ENCODE results near the gene GMPR2.
A peak's percentile ranks its signal among the peaks of the same experiment; 100 is the strongest.
"Not testable (repeated sequence)": the region's sequence is repeated elsewhere in the genome, so short reads cannot be mapped to it uniquely, and the experiment has no call there.

The GMPR2 gene

DNA sequence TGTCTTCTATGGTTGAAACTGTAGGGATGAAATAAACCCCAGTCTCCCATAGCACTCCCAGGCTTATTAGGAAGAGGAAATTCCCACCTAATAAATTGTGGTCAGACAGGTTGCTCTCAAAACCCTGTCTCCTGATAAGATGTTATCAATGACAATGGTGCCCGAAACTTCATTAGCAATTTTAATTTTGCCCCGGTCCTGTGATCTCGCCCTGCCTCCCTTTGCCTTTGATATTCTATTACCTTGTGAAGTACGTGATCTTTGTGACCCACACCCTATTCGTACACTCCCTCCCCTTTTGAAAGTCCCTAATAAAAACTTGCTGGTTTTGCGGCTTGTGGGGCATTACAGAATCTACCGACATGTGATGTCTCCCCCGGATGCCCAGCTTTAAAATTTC lies 30.2 kb upstream of the GMPR2 start:
- DNase-seq (ENCODE audit: low spot score), result not testable (repeated sequence)

DNA sequence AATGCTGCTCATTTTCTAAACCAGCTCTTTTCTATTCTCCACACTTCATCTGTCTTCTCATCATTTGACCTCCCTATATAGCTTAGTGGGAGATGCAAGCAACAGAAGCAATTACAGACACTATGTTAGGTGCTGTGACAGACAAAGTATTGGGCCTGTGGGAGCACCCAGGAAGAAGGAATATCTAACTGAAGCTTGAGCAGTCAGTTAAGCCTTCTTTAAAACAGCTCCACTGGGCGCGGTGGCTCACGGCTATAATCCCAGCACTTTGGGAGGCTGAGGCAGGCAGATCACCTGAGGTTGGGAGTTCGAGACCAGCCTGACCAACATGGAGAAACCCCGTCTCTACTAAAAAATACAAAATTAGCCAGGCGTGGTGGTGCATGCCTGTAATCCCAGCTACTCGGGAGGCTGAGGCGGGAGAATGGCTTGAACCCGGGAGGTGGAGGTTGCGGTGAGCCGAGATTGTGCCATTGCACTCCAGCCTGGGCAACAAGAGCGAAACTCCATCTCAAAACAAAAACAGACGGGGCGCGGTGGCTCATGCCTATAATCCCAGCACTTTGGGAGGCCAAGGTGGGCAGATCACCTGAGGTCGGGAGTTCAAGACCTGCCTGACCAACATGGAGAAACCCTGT lies 29.4 kb upstream of the GMPR2 start:
- DNase-seq (ENCODE audit: low spot score), result not testable (repeated sequence)

DNA sequence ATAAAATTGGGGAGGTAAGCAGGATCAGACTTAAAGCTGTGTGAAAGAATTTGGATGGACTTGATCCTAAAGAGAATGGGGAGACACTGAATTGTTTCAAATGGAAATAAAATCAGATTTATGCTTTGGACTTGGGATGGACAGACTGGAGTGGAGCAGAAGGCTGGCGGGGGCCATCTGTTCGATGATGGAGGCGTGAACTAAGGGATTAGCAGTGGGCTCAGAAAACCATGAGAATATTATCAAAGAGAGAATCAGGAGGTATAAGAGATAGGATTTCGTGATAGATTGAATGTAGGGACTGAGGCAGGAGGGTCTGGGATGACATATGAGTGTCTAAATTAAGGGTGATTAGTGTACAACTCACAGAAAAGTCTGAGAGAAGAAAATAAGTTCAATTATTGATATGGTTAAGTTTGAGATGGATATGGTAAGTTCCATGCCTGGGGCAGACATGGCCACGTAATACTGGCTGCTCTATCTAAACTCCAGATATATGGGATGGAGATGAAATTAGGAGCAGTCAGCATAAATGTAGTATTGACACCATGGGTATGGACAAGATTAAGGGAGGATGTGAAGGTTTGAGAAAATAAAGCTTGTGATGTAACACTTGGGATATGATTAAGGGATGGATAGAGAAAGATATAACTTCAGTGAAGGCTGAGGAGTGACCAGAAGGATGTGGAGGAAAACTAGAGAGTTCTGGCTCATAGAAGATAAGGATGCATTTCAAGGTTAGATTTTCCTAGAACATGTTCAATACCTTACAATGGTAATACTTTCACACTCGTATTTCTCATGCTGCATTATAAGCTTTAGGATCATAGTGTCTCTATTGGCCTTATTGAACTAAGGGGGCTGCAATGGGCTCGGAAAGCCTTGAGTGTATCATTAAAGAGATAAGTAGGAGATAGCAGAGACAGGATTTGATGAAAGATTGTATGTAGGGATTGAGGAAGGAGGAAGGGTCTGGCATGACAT lies 28.3 kb upstream of the GMPR2 start:
- no peak for DNase-seq (ENCODE audit: low spot score)

DNA sequence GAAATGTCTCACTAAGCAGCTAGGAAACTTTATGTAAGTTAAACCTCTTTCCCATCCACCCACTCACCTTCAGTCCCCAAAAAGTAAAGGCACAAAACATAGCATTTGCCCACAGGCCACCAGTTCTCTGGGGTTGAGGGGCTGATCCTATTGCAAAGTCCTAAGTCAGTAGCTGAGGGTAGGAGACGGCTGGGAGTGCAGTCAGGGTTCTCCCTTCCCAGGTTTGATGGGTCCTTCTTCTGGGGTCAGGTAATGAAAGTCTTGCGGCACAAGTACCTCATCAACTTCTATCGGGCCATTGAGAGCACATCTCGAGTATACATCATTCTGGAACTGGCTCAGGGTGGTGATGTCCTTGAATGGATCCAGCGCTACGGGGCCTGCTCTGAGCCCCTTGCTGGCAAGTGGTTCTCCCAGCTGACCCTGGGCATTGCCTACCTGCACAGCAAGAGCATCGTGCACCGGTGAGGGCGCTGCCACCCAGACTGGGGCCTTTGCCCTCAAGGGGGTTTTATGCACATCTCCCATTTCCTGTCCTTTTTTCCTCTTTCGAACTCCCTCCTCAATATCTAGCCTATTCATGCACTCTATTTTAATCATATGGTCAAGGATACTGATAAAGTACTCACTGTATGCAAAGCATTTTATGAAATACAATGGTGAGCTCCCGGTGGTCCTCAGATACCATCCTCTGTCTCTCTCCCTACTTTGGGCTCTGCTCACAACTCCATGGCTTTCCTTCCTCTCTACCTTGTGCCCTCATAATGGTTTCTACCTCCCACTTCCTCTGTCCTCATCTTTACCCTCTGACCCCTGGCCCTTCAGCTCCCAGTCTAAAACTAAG lies 26.2 kb upstream of the GMPR2 start:
- DNase-seq (ENCODE audit: low spot score), result no peak

DNA sequence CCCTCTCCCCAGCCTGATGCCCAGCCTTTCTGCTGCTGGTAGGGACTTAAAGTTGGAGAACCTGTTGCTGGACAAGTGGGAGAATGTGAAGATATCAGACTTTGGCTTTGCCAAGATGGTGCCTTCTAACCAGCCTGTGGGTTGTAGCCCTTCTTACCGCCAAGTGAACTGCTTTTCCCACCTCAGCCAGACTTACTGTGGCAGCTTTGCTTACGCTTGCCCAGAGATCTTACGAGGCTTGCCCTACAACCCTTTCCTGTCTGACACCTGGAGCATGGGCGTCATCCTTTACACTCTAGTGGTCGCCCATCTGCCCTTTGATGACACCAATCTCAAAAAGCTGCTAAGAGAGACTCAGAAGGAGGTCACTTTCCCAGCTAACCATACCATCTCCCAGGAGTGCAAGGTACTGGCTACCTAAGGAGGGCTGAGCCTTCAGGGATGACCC lies 25.6 kb upstream of the GMPR2 start:
- no peak for DNase-seq (ENCODE audit: low spot score)

DNA sequence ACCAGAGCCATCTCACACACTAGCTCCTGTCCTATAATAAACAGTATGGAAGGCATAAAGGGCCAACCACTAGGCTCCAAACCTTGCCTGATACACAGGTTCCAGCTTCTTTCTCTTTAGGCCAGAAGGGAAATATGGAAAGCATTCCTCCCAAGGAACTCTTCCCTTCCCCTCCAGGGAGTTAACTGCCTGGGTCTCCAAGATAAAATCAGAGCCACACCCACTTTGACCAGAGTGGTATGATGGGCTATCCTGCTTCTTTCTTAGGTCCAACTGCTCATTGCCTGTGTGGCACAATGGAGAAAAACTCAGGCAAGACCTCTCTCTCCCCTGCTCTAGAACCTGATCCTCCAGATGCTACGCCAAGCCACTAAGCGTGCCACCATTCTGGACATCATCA lies 25.1 kb upstream of the GMPR2 start:
- DNase-seq (ENCODE audit: low spot score), result no peak

DNA sequence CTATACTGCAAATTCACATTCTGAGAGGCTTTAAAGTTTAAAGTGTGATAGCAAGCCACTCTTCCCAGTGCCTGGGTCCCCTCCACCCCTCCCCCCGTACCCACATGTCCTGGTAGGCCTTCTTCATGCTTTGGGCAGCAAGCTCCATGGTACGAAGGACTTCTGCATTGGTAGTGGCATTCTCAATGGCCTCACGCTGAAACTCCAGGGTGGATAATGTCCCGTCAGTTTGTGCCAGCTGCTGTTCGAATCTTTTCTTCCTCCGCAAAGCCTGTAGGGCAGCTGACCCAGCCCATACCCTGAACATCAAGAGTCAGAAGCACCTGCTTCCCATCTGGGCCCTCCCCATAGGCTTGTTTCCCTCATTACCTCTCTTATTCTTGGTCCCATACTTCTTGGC lies 21.4 kb upstream of the GMPR2 start:
- DNase-seq (ENCODE audit: low spot score), result no peak

DNA sequence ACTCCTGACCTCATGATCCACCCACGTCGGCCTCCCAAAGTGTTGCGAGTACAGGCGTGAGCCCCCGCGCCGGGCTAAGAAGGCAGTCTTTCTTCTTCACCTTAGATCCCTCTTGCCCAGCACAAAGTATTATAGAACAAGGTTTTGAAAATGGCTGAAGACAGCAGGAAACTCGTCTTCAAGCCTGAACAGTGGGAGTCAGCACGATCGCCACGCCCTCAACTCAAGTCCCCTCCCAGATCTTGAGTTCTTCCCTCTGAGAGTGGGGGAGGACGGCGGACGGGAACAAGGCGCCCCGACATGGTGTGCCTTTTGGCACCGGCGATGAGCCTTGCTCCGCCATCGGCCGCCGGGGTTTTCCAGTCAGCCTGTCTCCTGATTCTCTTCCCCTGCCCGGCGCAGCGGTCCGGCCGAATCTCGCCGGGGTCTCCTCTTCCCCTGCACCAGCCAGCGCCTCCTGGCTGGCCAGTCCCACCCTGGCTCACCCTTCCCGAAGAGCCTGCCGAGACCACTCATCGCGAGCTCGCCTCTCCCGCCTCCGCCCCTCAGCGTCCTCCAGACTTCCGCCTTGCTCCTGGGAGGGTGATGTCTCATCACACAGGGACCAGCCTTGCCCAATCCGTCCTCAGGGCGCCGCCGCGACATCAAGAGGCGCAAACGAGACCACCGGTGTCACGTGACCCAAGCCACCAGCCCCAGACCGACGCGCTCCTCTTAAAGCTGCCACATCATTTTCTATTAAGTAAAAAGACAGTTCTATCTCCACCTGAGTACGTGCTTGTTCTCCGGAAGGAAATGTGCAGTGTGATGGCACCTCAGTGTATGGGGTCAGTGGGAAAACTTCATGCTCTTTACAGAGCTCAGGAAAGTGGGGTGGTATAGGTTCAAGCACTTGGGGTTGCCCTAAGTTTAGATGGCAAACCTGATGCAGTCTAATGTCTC lies 19.5 kb upstream of the GMPR2 start, which contains the start of gene CHMP4A:
CHMP4A (minus strand) TSS at position 565 of the 942 bp plus-strand sequence; CDS start at position 516, 49 bp downstream.
- peak; percentile 97 for DNase-seq (ENCODE audit: low spot score)

DNA sequence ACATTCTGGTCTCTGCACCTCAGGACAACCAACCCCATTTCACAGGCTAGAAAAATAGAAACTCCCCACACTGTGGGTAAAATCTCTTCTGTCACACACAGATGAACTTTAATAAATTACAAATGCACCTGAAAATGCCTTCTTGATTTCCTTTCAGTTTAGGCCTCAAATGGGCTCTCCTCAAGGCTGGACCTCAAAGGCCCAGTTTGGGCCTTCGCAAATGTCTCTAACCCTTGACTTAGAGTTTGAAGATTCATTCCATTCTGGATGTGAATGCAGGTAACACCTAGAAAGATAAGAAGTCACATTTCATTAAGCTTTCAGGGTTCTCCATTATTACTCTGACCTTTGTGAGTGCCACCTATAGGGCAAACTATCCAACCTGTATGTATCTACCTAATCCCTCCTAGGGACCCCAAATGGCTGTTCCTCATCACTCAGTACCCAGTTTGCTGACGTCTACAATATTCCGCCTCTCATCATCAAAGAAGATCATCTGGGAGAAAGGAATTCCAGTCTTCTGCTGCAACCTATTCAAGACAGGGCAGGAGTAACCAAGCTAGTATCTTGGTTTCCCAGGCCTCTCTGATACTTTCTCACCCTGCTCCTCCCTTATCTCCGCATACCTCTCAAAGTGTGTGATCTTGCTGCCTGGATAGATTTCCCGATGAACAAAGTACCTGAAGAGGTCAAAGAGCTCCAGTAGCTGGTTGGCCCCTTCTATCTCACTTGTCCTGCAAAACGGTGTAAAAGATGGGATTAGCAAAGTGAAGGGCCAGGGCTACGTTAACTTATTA lies 18.7 kb upstream of the GMPR2 start:
- no peak for DNase-seq (ENCODE audit: low spot score)

DNA sequence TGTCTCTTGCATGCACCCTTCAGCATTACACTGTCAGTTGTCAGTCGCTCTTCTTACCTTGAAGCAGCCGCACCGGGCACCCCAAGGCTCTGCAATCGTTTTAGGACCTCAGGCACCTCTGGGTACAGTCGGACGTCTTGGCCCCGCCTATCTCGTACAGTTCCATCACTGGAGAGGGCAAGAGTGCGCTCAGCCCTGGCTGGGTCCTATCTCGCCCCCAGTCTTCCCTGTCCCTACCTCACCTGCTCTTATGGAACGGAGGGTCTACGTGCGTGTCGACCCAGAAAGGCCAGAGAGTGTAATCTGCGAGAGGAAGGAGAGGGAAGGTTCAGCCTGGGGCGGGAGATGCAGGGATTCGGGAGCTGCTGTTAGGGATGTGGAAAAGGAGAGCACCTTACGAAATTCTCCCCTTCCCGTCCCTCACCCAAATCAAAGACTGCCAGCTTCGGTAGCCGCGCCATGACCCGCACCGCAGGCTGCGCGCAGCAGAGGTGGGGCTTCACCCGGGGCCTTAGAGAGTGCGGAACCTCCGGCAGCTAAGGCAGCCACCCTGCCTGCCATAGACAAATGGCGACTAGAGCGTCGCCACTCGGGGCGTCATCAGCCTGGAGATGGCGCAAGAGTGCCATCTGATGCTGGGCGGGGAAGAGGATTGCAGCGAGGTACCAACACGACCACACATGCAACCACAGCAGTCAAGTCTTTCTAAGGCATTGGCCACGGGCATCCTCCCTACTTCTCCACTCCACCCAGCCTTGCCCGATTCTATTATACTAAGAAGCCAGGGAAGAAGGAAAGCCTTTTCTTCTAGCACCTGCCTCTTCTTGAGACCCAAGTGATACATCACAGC lies 17.0 kb upstream of the GMPR2 start, which contains the start of gene MDP1:
MDP1 (minus strand) TSS at position 572 of the 850 bp plus-strand sequence; CDS start at position 461, 111 bp downstream.
- DNase-seq (ENCODE audit: low spot score), result peak; percentile 86

DNA sequence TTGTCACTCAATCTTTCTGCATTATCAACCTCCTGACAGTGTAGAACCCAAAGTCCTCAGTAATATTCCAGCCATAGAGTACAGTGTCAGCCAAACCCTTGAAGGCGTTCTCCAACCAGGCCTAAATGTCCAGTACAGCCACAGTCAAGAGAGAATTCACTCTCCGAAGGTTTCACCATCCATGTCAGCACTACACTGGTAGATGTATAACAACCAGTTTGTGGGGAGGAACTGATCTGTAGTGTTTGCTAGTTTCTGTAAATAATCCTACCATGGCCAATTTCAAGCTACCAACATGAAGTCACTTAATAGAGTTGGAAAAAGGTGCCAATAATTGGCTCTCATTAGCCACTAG lies 16.4 kb upstream of the GMPR2 start:
- DNase-seq (ENCODE audit: low spot score), result no peak

DNA sequence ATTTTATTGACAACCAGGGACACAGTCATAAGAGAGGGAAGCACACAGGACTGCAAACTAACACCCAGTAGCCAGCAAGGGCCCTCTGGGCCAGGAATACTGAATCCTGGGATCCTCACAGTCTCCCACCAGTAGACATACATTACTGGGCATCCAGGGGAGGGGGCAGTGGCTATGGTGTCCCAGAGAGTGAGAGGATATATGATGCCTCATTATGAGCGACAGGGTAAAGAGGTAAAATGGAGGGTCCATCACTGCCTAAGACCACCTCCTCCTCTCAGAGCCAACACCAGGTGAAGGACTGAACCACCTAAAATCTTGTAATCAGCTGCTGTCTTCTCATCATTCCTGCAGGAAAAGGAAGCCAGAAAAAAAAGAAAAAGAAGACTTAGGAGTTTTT lies 15.9 kb upstream of the GMPR2 start:
- DNase-seq (ENCODE audit: low spot score), result not testable (repeated sequence)

DNA sequence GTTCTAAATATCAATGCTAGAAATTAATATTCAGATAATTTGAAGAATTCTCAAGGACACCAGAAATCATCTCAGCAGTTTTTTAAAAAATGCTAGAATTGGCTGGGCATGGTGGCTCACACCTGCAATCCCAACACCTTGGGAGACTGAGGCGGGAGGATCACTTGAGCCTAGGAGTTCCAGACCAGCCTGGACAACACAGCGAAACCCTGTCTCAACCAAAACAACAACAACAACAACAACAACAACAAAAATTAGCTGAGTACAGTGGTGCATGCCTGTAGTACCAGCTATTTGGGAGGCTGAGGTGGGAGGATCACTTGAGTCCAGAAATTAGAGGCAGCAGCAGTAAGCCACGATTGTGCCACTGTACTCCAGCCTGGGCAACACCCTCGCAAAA lies 13.6 kb upstream of the GMPR2 start:
- DNase-seq (ENCODE audit: low spot score), result no peak

DNA sequence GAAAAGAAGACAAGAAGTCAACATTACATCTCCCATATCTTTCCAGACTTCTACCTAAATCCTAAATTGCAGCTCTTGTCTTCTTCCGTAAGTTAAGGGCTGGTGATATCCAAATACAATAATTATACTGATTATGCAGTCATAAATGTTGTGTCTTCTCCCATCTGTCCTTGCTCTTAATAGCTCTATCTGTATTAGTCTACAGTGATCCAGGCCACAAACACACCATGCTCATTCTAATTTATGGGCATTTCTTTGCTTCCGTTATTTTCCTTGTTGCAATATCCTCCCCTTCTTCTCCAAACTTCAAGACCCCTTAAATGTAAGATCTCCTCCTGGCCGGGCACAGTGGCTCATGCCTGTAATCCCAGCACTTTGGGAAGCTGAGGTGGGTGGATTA lies 13.2 kb upstream of the GMPR2 start:
- no peak for DNase-seq (ENCODE audit: low spot score)

DNA sequence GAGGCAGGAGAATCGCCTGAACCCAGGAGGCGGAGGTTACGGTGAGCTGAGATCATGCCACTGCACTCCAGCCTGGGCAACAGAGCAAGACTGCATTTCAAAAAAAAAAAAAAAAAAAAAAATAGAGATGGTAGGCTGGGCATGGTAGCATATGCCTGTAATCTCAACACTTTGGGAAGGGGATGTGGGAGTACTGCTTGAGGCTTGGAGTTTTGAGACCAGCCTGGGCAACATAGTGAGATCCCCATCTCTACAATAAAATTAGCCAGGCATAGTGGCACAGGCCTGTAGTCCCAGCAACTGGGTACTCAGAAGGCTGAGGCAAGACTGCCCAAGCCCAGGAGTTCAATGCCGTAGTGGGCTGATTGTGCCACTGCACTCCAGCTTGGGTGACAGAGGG lies 9.7 kb upstream of the GMPR2 start:
- not testable (repeated sequence) for DNase-seq (ENCODE audit: low spot score)

DNA sequence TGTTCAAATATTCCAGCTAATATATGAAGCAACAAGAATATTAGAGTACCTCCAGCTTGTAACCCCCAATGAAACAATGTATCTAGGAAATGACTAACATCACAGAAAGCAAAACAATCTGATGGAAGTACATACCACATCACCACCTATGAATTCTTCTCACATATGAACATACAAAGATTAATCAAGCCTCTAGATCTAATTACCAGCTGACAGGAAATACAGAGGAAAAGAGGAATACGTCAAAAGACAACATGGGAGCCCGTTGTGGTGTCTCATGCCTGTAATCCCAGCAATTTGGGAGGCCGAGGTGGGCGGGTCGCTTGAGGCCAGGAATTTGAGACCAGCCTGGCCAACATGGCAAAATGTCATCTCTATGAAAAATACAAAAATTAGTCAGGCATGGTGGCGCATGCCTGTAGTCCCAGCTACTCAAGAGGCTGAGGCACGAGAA lies 8.1 kb upstream of the GMPR2 start:
- no peak for DNase-seq (ENCODE audit: low spot score)

DNA sequence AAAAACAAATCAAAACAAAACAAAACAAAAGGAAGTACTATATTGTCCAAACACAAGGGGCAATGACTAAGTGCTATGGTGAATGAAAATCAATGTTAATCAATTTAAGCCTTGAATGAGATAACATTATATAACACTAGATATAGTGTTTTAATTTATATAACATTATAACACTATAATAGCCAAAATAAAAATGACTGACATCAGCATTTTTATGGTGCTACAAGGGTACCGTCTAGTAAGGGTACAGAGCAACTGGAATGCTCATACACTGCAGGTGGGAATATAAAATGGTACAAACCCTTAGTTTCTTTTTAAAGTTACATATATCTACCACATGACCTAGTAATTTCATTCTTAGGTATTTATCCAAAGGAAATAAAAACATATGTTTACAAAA lies 6.3 kb upstream of the GMPR2 start:
- DNase-seq (ENCODE audit: low spot score), result no peak

DNA sequence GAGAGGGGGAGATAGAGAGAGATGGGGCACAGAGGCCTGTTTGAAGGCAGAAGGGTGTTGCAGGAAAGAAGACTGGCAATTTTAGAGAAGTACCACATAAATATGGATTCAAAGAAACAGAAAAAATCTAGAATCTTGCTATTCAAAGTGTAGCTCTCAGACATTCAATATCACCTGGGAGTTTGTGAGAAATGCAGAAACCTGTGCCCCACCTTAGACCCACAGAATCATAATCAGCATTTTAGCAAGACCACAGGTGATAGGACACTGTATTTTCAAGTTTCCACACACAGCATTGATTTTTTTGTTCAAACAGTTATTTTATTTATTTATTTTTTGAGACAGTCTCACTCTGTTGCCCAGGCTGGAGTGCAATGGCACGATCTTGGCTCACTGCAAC lies 3.8 kb upstream of the GMPR2 start:
- no peak for DNase-seq (ENCODE audit: low spot score)

Data from ecto neural progenitor cell (in vitro differentiated cells).